Stimulated activated CD4-positive, alpha-beta T cell treated with anti-CD3 and anti-CD28 coated beads, Interleukin-4, amount 100 ng/mL, for 4 hours (primary cell): ENCODE measurements around the gene PPAN.

ENCODE experiments used
- DNase-seq, 2 experiments: peaks; one replicate each; pipeline ENCODE4 v3.0.0-alpha.2; 2020

PPAN gene

DNA sequence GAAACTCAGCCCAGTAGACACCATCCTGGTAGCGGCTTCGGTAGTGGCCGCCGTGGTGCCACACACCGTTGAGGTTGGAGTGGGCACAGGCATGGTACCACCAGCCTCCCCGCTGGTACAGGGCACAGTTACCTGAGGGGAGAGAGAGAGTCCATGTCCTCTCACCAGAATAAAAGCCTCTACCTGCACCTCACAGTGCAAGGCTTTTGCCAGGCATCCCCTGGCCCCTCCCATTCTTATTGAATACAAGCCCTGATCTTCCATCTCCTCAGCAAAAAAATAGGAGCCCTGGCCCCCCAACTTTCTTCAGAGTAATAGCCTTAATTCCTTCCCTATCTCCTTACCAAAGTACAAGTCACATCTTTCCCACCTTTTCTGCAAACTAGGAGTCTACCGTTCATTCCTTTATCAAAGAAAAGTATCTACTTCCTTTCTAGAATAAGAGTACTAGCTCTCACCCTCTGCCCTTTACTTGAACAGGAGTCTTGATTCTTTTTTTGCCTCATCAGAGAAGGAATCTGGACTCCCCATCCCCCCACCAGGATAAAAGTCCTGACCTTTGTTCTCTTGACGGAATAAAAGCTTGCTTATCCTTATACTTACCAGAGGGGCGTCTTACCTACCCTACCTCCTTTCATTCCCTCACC lies 13.4 kb upstream of the PPAN start:
- DNase-seq = no peak

DNA sequence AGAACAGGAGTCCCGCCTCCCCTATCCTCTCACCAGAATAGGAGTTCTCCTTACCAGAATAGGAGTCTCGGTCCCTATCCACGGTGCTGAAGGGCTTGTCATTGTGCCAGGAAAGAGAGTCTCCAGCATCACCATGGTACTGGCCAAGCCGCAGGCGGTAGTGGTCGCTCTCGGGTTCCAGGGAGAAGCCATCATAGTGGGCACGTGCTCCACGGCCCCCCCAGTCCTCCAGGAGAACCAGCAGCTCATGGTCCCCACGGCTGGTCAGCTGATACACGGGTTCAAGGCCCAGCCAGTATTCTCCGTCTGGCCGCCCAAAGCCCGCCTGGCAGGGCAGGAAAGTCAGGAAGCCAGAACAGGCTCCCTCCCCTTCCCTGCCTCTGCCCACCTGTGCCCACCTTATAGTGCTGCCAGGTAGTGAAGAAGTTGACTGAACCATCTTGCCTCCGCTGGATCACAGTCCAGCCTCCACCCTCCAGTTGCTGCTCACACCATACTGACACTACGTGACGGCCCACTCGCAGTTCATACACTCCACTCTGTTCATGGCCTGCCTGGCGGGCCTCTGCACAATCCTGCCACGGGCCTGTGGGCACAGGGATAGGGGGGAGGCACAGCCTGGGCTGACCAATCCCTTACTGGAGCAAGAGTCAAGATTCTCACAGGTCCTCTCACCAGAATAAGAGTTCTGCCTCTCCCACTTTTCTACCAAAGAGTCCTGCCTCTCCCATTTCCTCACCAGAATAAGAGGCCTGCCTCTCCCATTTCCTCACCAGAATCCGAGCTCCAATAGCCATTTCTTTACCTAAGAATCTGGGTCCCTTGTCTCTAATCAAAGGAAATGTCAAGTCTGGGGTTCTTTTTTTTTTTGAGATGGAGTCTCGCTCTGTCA lies 12.6 kb upstream of the PPAN start:
- no peak for DNase-seq

DNA sequence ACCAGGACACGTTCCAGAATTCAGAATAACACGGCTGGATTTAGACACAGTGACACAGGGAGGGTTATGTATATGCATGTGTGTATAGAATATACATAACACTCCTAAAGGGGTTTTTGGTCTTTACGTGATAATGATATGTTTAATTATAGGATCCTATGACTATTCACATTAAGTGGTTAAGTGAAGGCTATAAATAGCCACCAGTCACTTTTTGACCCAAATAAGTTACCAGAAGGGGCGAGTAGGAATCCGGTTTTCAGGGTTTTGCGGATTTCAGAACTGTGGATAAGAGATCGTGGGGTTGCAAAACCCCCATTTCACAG lies 10.6 kb upstream of the PPAN start:
- DNase-seq = no peak

DNA sequence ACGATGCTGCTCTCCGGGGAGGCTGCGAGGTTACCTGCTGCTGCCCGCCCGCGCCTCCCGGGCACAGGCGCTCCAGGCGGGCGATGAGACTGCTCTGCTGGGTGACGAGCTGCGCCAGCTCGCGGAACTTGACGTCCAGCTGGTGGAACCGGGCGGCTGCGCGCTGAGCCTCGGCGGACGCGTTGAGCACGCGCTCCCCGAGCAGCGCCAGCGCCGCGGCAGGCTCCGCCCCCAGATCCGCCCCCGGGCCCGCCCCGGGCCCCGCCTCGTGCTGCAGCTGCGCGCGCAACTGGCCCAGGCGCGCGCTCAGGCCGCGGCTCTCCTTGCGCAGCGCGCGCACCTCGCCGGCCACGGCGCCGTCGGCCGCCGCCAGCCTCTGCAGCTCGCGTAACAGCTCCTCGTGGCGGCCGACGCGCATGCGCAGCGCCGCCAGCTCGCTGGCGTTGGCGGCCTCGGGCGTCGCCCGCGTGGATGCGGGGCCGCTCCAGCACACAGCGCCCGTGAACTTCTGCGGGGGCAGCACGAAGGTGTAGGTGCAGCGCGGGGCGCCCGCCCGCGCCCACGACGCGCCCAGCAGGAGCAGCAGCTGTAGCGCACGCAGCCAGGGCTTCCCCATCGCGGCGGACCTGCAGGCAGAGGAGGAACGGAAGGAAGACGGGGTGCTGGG lies 10.1 kb upstream of the PPAN start:
- peak; percentile 87 to 90 for DNase-seq

DNA sequence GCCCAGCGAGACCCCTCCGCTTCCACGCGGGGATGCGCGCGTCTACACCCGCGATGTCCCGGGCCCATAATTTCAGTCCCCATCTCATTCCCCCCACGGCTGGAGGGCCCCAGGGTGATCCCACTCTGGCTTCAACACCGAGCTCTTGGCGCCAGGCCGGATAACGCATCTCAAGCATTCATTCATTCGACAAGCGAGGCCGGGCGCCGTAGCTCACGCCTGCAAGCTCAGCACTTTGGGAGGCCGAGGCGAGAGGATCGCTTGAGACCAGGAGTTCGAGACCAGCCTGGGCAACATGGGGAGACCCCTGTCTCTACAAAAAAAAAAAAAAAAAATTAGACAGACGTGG lies 9.6 kb upstream of the PPAN start:
- no peak for DNase-seq

DNA sequence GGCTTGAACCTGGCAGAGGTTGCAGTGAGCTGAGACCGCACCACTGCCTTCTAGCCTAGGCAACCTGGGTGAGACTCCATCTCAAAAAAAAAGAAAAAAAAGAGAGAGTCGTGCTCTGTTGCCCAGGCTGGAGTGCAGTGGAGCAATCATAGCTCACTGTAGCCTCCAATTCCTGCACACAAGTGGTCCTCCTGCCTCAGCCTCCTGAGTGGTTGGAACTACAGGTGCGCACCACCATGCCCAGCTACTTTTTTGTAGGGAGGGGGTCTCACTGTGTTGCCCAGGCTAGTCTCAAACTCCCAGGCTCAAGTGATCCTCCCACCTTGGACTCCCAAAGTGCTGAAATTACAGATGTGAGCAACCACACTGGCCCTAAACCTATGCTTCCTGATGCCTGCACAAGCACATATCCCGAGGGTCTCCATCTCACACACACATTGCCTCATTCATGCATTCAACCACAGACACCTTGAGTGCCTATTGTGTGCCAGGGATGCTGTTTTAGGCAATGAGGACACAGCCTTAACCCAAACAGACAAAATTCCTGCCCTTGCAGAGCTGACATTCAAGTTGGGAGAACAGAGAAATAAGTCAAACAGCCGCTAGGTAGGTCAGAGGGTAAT lies 5.9 kb upstream of the PPAN start:
- no peak for DNase-seq

DNA sequence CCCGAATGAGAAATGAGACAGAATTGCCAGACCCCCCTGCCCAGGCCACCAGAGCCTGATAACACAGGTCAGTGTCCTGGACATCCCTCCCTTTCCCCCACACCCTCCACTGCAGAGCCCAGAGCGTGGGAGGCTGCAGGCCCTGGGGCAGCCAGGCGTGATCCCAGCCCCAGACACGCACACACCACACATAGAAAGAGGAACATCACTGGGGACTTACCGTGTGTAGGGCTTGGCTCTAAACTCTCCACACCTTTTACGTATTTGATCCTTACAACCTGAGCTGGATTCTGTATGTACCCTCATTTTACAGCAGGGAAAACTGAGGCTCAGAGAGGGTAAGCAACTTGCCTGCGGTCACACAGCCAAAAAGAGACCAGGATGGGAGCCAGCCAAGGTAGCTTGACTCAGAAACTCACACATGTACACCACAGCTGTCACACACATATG lies 3.4 kb upstream of the PPAN start:
- DNase-seq = no peak

DNA sequence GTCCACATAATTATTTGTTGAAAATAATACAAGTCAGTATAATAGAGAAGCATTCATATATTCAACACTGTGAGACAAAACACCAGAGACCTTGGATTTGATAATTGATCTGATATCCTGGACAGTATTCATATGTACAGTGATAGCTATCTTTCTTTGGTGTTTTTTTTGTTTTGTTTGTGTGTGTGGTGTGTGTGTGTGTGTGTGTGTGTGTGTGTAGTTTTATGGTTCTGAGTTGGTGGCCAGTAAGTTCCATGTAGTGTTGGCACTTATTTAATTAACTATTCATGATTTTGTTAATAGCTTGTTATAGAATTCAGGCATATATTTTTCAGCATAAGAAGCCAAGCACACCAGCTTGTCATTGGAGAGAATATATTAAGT lies 2.0 kb upstream of the PPAN start:
- no peak for DNase-seq

DNA sequence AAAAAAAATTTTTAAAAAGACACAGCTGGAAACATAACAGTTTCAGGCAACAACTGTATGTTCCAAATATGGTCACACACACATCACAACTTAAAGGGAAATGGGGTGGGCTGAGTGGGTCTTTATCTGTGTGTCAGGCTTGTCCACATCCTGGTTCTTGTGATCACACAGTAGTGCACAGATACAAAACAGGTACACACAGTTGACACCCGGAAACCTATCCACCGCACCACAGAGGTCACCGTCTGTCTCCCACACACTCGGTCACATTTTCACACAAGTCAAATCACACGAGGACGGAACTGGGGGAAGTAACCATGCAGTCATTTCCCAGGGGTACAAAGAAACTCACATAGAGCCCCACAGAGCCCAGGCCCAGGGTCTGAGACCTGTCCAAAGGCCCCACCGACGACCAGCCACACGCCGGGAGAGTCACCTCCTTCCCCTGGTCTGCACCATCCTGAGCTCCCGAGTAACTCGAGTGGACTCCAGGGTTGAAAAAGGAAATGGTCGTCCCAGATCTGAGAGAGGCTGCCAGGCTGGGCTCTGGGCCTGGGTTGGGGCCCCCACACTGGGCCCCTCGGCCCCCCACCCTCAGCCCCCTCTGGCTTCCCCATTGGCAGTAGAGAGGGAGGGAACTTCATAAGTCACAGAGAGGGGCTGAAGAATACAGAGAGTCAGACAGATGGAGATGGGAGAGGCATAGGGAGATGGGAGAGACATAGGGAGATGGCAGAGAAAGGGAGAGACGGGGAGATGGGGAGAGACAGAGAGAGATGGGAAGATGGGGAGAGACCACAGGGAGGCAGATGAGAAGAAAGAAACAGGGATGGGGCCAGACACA lies 1.3 kb upstream of the PPAN start:
- peak; percentile 47 to 77 for DNase-seq

DNA sequence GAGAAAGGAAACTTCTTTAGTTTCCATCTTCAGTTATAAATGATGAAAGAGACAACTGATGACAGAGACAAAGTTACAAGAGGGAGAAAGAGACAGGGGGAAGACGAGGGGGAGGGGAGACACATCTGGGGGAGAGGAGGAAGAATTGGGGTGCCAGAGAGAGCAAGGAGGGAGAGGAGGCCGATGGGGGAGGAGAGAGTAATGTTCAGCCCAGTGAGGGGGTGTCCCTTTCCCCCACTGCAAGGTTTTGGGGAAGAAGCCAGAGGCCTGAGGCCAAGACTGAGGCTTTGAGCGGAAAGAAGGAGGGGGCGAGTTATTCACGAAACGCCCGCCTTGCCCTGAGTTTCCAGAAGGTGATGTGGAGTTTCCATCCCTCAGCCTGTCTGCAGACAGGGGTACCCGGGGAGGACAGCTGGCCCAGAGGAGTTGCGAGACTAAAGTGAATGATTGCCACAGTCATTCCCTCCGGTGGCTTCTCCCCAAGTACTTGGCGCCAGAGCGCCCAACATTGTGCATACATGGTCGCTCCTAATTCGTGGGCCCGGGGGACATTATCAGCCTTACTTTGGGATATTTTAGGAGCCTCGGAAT lies 558 bp upstream of the PPAN start:
- DNase-seq = peak; percentile 70 to 93

DNA sequence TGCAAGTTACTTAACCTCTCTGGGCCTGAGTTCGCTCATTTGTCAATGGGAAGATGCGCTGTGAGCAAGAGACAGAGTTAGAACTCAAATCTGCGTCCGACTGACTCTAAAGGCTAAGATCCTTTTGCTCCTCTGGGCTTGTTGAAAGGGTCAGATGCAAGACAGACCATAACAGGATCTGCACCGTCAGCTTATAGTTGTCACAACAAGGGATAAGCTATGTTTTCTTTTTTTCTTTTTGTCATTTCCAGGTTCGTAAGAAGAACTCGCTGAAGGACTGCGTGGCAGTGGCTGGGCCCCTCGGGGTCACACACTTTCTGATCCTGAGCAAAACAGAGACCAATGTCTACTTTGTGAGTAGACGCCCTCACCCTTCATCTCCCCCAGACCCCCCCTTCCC lies 1.1 kb downstream of the PPAN start:
- DNase-seq = no peak

DNA sequence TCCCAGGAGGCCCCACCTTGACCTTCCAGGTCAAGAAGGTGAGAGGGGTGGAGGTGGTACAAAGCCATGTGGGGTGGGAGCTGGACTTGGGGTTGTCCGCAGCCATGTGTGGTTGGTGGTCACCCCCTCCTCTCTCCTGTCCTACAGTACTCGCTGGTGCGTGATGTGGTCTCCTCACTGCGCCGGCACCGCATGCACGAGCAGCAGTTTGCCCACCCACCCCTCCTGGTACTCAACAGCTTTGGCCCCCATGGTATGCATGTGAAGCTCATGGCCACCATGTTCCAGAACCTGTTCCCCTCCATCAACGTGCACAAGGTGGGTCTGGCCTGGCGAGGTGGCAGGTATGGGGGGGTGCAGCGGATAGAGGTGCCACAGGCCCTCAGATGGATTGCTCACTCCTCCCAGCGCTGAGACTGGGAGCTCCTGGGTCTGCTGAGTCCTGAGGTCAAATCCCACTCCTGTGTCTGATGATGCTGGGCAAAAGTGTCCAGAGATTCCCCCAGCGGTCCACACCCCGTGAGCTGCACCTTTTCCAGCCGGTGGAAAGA lies 1.7 kb downstream of the PPAN start:
- DNase-seq = no peak

DNA sequence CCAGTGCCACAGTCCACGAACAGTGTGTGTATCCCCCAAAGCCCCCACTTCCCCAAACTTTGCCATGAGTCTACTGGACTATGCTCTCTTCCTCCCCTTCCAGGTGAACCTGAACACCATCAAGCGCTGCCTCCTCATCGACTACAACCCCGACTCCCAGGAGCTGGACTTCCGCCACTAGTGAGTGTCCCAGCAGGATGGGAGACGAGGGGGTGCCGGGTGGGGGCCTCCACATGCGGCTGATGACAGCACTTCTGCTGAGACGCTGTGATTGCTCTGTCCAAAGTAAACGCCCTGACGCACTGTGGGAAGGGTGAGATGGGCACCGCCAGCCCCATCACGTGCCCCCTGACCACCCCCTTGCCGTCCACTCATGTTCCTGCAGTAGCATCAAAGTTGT lies 3.4 kb downstream of the PPAN start:
- DNase-seq = no peak

DNA sequence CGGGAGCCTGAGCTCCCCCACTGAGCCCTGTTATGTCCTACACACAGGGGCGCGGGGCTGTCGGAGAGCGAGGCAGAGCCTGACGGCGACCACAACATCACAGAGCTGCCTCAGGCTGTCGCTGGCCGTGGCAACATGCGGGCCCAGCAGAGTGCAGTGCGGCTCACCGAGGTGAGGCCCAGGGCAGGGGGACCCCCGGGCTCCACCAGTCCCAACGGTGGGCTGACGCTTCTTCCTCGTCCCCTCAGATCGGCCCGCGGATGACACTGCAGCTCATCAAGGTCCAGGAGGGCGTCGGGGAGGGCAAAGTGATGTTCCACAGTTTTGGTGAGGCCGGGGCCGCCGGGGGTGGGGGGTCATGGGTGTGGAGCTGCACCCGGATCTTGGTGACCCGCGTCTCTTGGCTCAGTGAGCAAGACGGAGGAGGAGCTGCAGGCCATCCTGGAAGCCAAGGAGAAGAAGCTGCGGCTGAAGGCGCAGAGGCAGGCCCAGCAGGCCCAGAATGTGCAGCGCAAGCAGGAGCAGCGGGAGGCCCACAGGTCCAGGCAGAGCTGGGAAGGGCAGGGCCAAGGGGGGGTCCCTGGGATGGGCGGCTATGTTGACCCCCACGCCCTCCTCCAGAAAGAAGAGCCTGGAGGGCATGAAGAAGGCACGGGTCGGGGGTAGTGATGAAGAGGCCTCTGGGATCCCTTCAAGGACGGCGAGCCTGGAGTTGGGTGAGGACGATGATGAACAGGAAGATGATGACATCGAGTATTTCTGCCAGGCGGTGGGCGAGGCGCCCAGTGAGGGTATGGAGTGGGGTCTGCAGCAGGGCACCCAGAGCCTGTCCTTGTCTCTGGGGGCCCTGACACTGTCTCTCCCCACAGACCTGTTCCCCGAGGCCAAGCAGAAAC lies 4.2 kb downstream of the PPAN start:
- no peak for DNase-seq

DNA sequence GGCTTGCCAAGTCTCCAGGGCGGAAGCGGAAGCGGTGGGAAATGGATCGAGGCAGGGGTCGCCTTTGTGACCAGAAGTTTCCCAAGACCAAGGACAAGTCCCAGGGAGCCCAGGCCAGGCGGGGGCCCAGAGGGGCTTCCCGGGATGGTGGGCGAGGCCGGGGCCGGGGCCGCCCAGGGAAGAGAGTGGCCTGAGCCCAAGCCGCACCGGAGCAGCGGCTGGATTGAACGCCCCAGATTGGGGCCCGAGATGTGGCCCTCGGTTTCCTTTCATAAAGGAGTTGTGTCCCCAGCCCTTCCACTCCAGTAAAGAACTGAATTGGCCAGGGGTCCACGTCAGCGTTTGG lies 4.8 kb downstream of the PPAN start:
- no peak for DNase-seq

DNA sequence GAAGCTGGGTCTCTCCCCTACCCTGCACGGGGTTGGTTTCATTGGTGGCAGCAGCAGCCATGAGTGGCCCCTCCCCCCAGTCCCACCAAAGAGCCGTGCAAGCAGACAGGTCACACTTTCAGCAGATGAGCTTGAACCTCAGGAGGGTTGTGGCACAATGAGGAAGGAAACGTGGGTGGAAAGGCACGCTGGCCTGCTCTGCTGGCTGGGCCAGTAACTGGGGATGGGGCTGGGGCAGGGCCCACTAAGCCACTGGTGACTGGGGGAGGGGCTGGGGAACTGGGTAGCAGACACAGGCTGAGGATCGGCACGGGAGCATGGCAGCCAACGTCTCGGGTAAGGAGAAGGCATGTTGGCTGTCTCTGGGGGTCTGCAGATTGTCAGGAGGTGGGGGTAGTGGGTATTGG lies 5.2 kb downstream of the PPAN start, which contains the start of gene P2RY11:
P2RY11 (plus strand) TSS at position 289 of the 407 bp plus-strand sequence; CDS start at position 318, 29 bp downstream.
- peak in 1 of 2 experiments; percentile 20 for DNase-seq

DNA sequence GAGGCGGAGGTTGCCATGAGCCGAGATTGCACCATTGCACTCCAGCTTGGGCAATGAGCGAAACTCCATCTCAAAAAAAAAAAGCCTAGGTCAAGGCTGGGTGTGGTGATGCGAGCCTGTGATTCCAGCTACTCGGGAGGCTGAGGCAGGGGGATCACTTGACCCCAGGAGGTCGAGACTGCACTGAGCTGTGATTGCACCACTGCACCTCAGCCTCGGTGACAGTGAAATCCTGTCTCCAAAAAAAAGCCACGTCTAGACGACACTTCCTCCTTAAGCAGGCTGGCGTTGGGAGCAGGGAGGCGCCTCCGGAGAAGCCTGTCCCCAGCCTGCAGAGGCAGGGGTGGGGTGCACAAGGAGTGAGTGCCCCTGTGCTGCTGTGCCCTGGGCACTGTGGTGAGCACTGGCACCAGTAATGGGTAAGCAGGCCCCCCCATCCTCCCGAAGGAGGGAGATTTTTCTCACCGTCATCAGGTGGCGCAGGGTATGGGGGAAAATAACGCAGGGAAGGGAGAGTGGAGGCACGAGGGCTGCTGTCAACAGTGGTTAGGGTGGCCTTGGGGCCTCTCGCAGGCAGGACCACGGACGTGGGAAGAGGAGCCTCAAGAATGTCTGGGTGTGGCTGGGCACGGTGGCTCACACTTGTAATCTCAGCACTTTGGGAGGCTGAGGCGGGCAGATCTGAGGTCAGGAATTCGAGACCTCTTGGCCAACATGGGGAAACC lies 6.0 kb downstream of the PPAN start:
- peak; percentile 32 to 44 for DNase-seq

DNA sequence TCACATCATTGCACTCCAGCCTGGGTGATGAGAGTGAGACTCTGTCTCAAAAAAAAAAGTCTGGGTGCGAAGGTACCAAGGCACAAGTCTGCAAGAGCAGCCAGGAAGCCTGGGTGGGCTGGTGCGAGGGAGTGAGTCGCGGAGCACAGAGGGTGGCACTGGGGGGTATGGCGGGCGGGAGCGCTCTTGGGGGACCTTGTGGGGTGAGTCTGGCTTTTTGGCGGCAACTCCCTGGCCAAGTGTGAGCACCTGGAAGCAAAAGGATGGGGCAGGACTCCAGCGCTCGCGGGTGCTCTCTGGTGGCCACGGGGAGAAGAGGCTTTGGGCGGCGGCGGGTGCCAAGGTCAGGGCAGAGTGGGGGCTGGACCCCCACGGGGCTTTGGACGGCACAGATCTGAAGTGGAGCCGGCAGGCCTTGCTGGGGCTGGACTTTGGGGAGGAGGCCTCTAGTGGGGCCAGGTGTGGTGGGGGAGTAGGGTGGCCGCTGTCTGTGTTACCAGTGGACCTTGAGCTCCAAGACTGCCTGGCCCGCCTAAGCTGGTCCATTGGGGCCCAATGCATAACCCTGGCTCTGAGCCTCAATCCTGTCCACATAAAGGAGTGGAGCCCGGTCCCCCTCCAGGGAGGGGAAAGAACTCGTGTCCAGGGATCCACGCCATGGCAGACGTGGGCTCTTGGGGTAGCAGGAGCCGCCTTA lies 6.9 kb downstream of the PPAN start:
- DNase-seq = peak; percentile 62 to 73

DNA sequence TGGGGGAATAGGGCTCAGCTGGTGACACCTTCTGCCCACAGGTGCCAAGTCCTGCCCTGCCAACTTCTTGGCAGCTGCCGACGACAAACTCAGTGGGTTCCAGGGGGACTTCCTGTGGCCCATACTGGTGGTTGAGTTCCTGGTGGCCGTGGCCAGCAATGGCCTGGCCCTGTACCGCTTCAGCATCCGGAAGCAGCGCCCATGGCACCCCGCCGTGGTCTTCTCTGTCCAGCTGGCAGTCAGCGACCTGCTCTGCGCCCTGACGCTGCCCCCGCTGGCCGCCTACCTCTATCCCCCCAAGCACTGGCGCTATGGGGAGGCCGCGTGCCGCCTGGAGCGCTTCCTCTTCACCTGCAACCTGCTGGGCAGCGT lies 7.4 kb downstream of the PPAN start:
- DNase-seq = peak in 1 of 2 experiments; percentile 41
